Naive thymus-derived CD4-positive, alpha-beta T cell (primary cell): Measurements from ENCODE around the gene LDLR. TPM values are rescaled to one million over a fixed set of nuclear protein-coding genes. Genes with fewer than 3 reads are reported as not detected.

Experiments
- ATAC-seq: fragments of 150-1000 bp; cut with Tn5 transposase; 2 replicates; pipeline ENCODE4 v1.10.0; 2021; ENCODE audit warnings: mild to moderate bottlenecking, moderate library complexity
- CTCF ChIA-PET: fragments of 350-600 bp; sonication (Branson Sonifier 250); formaldehyde crosslinking; loops from one replicate; lab custom pipeline; 2021; ENCODE audit warnings: antibody characterized with exemption; lab: Charles Lee
- POLR2A ChIA-PET: fragments of 350-600 bp; sonication (Branson Sonifier 250); formaldehyde crosslinking; loops from one replicate; lab custom pipeline; 2021; ENCODE audit warnings: antibody characterized with exemption, inconsistent platforms; lab: Charles Lee
- DNase-seq, 9 donors: peaks; one replicate each; pipeline versions ENCODE4 v3.0.0 to v3.0.0-alpha.2; 2020 to 2022; ENCODE audit warnings: mixed read lengths in 1 of 9
- H3K27ac ChIP-seq: one replicate; pipeline ENCODE4 v1.7.0; 2013; ENCODE audit warnings: mild to moderate bottlenecking, low read depth, low read length, moderate library complexity
- H3K27me3 ChIP-seq, 2 donors: one replicate each; pipeline ENCODE4 v1.7.0; 2013; ENCODE audit warnings: low read length in 2 of 2, mild to moderate bottlenecking in 2 of 2, moderate library complexity in 2 of 2; ENCODE audit not compliant: control insufficient read depth in 2 of 2, insufficient read depth in 2 of 2
- H3K36me3 ChIP-seq, 3 experiments: 1 replicate in 2 of 3; 2 replicates in 1 of 3; pipeline ENCODE4 v1.7.0; 2013; ENCODE audit warnings: low read length in 3 of 3, mild to moderate bottlenecking in 3 of 3, moderate library complexity in 1 of 3; ENCODE audit not compliant: insufficient read depth in 3 of 3, control insufficient read depth in 2 of 3
- H3K4me1 ChIP-seq, 2 donors: one replicate each; pipeline ENCODE4 v1.7.0; 2013; ENCODE audit warnings: low read length in 2 of 2, mild to moderate bottlenecking in 2 of 2, moderate library complexity in 1 of 2; ENCODE audit not compliant: control insufficient read depth in 2 of 2, insufficient read depth in 2 of 2
- H3K4me3 ChIP-seq: 2 replicates; pipeline ENCODE4 v1.7.0; 2013; ENCODE audit warnings: mild to moderate bottlenecking, low read length
- H3K9me3 ChIP-seq, 3 experiments: 1 replicate in 2 of 3; 2 replicates in 1 of 3; pipeline ENCODE4 v1.7.0; 2013; ENCODE audit warnings: low read length in 3 of 3; ENCODE audit not compliant: control insufficient read depth in 2 of 3
- H3K27ac Mint-ChIP-seq, 9 donors: one replicate each; pipeline ENCODE4 v1.8.0; 2020 to 2022; ENCODE audit warnings: mixed read lengths in 9 of 9, mild to moderate bottlenecking in 8 of 9, moderate library complexity in 5 of 9, inconsistent platforms in 2 of 9
- H3K27me3 Mint-ChIP-seq, 5 donors: one replicate each; pipeline ENCODE4 v1.8.0; 2021 to 2022; ENCODE audit warnings: mixed read lengths in 5 of 5, mild to moderate bottlenecking in 1 of 5
- H3K36me3 Mint-ChIP-seq, 5 donors: one replicate each; pipeline ENCODE4 v1.8.0; 2020 to 2022; ENCODE audit warnings: mixed read lengths in 5 of 5, mild to moderate bottlenecking in 3 of 5, inconsistent platforms in 1 of 5
- H3K4me1 Mint-ChIP-seq, 7 donors: one replicate each; pipeline ENCODE4 v1.8.0; 2020 to 2022; ENCODE audit warnings: mixed read lengths in 7 of 7, mild to moderate bottlenecking in 3 of 7, inconsistent platforms in 1 of 7
- H3K4me3 Mint-ChIP-seq, 10 donors: one replicate each; pipeline ENCODE4 v1.8.0; 2020 to 2022; ENCODE audit warnings: mild to moderate bottlenecking in 10 of 10, mixed read lengths in 10 of 10, moderate library complexity in 6 of 10, inconsistent platforms in 2 of 10
- H3K9me3 Mint-ChIP-seq, 11 donors: one replicate each; pipeline ENCODE4 v1.8.0; 2020 to 2022; ENCODE audit warnings: mixed read lengths in 11 of 11, mild to moderate bottlenecking in 4 of 11, inconsistent platforms in 1 of 11, moderate library complexity in 1 of 11
- intact Hi-C, 2 donors: fragments of 100-400 bp; cut with micrococcal nuclease; formaldehyde crosslinking; loops; one replicate each; pipeline ENCODE4 v1.15.1; 2023
- polyA plus RNA-seq, 2 donors: library from polyadenylated mRNA; unstranded; fragments of 300-500 nt; fragmentation: Illumina TruSeq; gene quantifications; one replicate each; pipeline ENCODE4 v1.2.3, GENCODE V29; 2021
- total RNA-seq, 6 experiments: library from RNA in 5 of 6; stranded (reverse) in 5 of 6; gene quantifications; 1 replicate in 5 of 6; 2 replicates in 1 of 6; pipeline ENCODE4 v1.2.3 and lab custom pipeline; 2021 to 2026

LDLR gene
- total and polyA plus RNA-seq, 7 experiments from 2014 or later: 5.5 to 90.3 (median 34.2) TPM

- H3K4me3 Mint-ChIP-seq: no peak overlapping the region
- H3K4me1 Mint-ChIP-seq: peaks cover 19 to 47% (median 40%) of the 10 kb centered on the region in 7 donors
- H3K36me3 Mint-ChIP-seq: peaks cover 0 to 26% (median 4%) of the 10 kb centered on the region in 5 donors
- H3K4me1 ChIP-seq: peaks cover 29 to 34% of the 10 kb centered on the region in 2 donors
- H3K27me3 Mint-ChIP-seq: no peaks in the 10 kb centered on the region
- ATAC-seq (no peak), DNase-seq (no peak)
- no peaks in the 10 kb centered on the region for H3K9me3 Mint-ChIP-seq
- ChIA-PET POLR2A (no interaction called here), CTCF (no interaction called here)
- no peaks in the 10 kb centered on the region for H3K9me3 ChIP-seq
- H3K27ac Mint-ChIP-seq: peak overlapping the region in 8 of 9 donors; percentile 24 to 75 (median 58)
- H3K4me3 ChIP-seq: no peak overlapping the region
- H3K27me3 ChIP-seq: no peaks in the 10 kb centered on the region
- intact Hi-C loops: no loop called here
- peaks cover 0 to 21% (median under 1%) of the 10 kb centered on the region in 3 experiments for H3K36me3 ChIP-seq
- peak overlapping the region; percentile 7 for H3K27ac ChIP-seq
Observed at GRCh38 chr19:11046605-11047354, 42.5 kb upstream of the LDLR start.

GRCh38 chr19:11047866-11048265 is 41.4 kb upstream of the LDLR start:
- H3K27me3 ChIP-seq: no peaks in the 10 kb centered on the region

GRCh38 chr19:11050323-11051114 is 38.7 kb upstream of the LDLR start:
- POLR2A ChIA-PET: interaction anchor here (1.6 kb wide), 1 partner anchor 39 kb away, joined by 5 read pairs; the partner anchor contains the start of gene LDLR
- CTCF ChIA-PET: interaction anchor here (1.0 kb wide), 1 partner anchor 14 kb away, joined by 3 read pairs; no protein-coding TSS in a partner anchor
- Mint-ChIP-seq H3K9me3 (no peaks in the 10 kb centered on the region), H3K4me3 (peak overlapping the region in 5 of 10 donors; percentile 49 to 85 (median 64)), H3K4me1 (peaks cover 21 to 59% (median 51%) of the 10 kb centered on the region in 7 donors), H3K36me3 (peaks cover 0 to 11% (median 0%) of the 10 kb centered on the region in 5 donors), H3K27me3 (no peaks in the 10 kb centered on the region), H3K27ac (peak overlapping the region in 8 of 9 donors; percentile 88 to 98 (median 95))
- Histone ChIP-seq H3K4me1 (peaks cover 33 to 47% of the 10 kb centered on the region in 2 donors), H3K27me3 (no peaks in the 10 kb centered on the region), H3K36me3 (peaks cover 0 to 5% (median 0%) of the 10 kb centered on the region in 3 experiments), H3K27ac (peak overlapping the region; percentile 68), H3K4me3 (no peak overlapping the region), H3K9me3 (no peaks in the 10 kb centered on the region)
- intact Hi-C loops: no loop called here
- no peak for ATAC-seq
- no peak for DNase-seq

More at GRCh38 chr19:11047866-11048265, 41.4 kb upstream of the LDLR start:
- Mint-ChIP-seq H3K27ac (peak overlapping the region; percentile 55 to 98 (median 93)), H3K4me3 (peak overlapping the region in 1 of 10 donors; percentile 34), H3K36me3 (peaks cover 0 to 22% (median 4%) of the 10 kb centered on the region in 5 donors), H3K4me1 (peaks cover 21 to 57% (median 51%) of the 10 kb centered on the region in 7 donors), H3K9me3 (no peaks in the 10 kb centered on the region), H3K27me3 (no peaks in the 10 kb centered on the region)
- no peak overlapping the region for H3K4me3 ChIP-seq
- ATAC-seq (no peak), DNase-seq (no peak)
- peaks cover 0 to 12% (median 0%) of the 10 kb centered on the region in 3 experiments for H3K36me3 ChIP-seq
- no peaks in the 10 kb centered on the region for H3K9me3 ChIP-seq
- ChIA-PET POLR2A (interaction anchor here (0.7 to 0.8 kb wide), 2 partner anchors 17 to 47 kb away, joined by 3 to 4 read pairs; no protein-coding TSS in a partner anchor), CTCF (interaction anchor here (1.8 kb wide), 1 partner anchor 12 kb away, joined by 7 read pairs; no protein-coding TSS in a partner anchor)
- intact Hi-C loops: loop anchor here (2.0 kb wide), 1 partner anchor 43 kb away; no protein-coding TSS in a partner anchor
- peak overlapping the region; percentile 68 for H3K27ac ChIP-seq
- peaks cover 33 to 44% of the 10 kb centered on the region in 2 donors for H3K4me1 ChIP-seq

- Histone ChIP-seq H3K27me3 (no peaks in the 10 kb centered on the region), H3K27ac (no peak overlapping the region), H3K36me3 (peaks cover 0 to 18% (median 0%) of the 10 kb centered on the region in 3 experiments), H3K9me3 (no peaks in the 10 kb centered on the region), H3K4me1 (peaks cover 29 to 40% of the 10 kb centered on the region in 2 donors), H3K4me3 (no peak overlapping the region)
- Mint-ChIP-seq H3K27ac (peak overlapping the region in 3 of 9 donors; percentile 27 to 51 (median 27)), H3K36me3 (peaks cover 0 to 12% (median 4%) of the 10 kb centered on the region in 5 donors), H3K4me3 (no peak overlapping the region), H3K4me1 (peaks cover 12 to 44% (median 36%) of the 10 kb centered on the region in 7 donors), H3K9me3 (no peaks in the 10 kb centered on the region), H3K27me3 (no peaks in the 10 kb centered on the region)
- CTCF ChIA-PET: no interaction called here
- POLR2A ChIA-PET: interaction anchor here (1.1 kb wide), 1 partner anchor 43 kb away, joined by 3 read pairs; no protein-coding TSS in a partner anchor
- ATAC-seq: no peak
- no peak for DNase-seq
- intact Hi-C loops: no loop called here
Observed at GRCh38 chr19:11053817-11054195, 35.5 kb upstream of the LDLR start.

GRCh38 chr19:11054200-11054599 is 35.1 kb upstream of the LDLR start:
- ATAC-seq (no peak), DNase-seq (no peak)
- H3K27me3 ChIP-seq: no peaks in the 10 kb centered on the region
- intact Hi-C loops: no loop called here
- Mint-ChIP-seq H3K27ac (peak overlapping the region in 2 of 9 donors; percentile 27 to 65), H3K4me1 (peaks cover 8 to 40% (median 32%) of the 10 kb centered on the region in 7 donors), H3K4me3 (no peak overlapping the region), H3K9me3 (no peaks in the 10 kb centered on the region), H3K27me3 (no peaks in the 10 kb centered on the region), H3K36me3 (peaks cover 2 to 13% (median 4%) of the 10 kb centered on the region in 5 donors)
- ChIA-PET CTCF (no interaction called here), POLR2A (interaction anchor here (1.1 kb wide), 1 partner anchor 43 kb away, joined by 3 read pairs; no protein-coding TSS in a partner anchor)
- peaks cover 0 to 18% (median 0%) of the 10 kb centered on the region in 3 experiments for H3K36me3 ChIP-seq
- H3K4me1 ChIP-seq: peaks cover 25 to 37% of the 10 kb centered on the region in 2 donors
- H3K9me3 ChIP-seq: no peaks in the 10 kb centered on the region
- no peak overlapping the region for H3K4me3 ChIP-seq
- no peak overlapping the region for H3K27ac ChIP-seq

- H3K4me1 Mint-ChIP-seq: peaks cover 4 to 35% (median 28%) of the 10 kb centered on the region in 7 donors
- H3K4me3 ChIP-seq: no peak overlapping the region
- DNase-seq (no peak), ATAC-seq (no peak)
- no peak overlapping the region for H3K4me3 Mint-ChIP-seq
- H3K9me3 Mint-ChIP-seq: no peaks in the 10 kb centered on the region
- no peaks in the 10 kb centered on the region for H3K27me3 ChIP-seq
- POLR2A ChIA-PET: interaction anchor here (1.1 kb wide), 1 partner anchor 42 kb away, joined by 3 read pairs; no protein-coding TSS in a partner anchor
- CTCF ChIA-PET: no interaction called here
- H3K36me3 Mint-ChIP-seq: peaks cover 4 to 15% (median 6%) of the 10 kb centered on the region in 5 donors
- no peaks in the 10 kb centered on the region for H3K9me3 ChIP-seq
- no peak overlapping the region for H3K27ac ChIP-seq
- H3K4me1 ChIP-seq: peaks cover 20 to 32% of the 10 kb centered on the region in 2 donors
- peaks cover 0 to 20% (median 0%) of the 10 kb centered on the region in 3 experiments for H3K36me3 ChIP-seq
- H3K27ac Mint-ChIP-seq: peak overlapping the region in 1 of 9 donors; percentile 65
- no peaks in the 10 kb centered on the region for H3K27me3 Mint-ChIP-seq
- intact Hi-C loops: no loop called here
Observed at GRCh38 chr19:11054628-11055027, 34.6 kb upstream of the LDLR start.
